Neural crest cell (in vitro differentiated cells): ENCODE data around the gene IFNK. TPM values are rescaled to one million over a fixed set of nuclear protein-coding genes. Genes with fewer than 3 reads are reported as not detected.

Experiments
- DNase-seq: peaks from one replicate; pipeline ENCODE4 v3.0.0; 2021; ENCODE audit warnings: low read depth, mixed read lengths, low spot score
- H3K27ac Mint-ChIP-seq: one replicate; pipeline ENCODE4 v1.8.0; 2021; ENCODE audit warnings: mild to moderate bottlenecking, mixed read lengths; ENCODE audit not compliant: unreplicated experiment
- H3K27me3 Mint-ChIP-seq: 2 replicates; pipeline ENCODE4 v1.8.0; 2021; ENCODE audit warnings: low read depth, mild to moderate bottlenecking, mixed read lengths
- H3K36me3 Mint-ChIP-seq: 2 replicates; pipeline ENCODE4 v1.8.0; 2021; ENCODE audit warnings: low read depth, mild to moderate bottlenecking, mixed read lengths
- H3K4me1 Mint-ChIP-seq: 2 replicates; pipeline ENCODE4 v1.8.0; 2021; ENCODE audit warnings: mixed read lengths
- H3K4me3 Mint-ChIP-seq: one replicate; pipeline ENCODE4 v1.8.0; 2021; ENCODE audit warnings: mild to moderate bottlenecking, mixed read lengths
- H3K9me3 Mint-ChIP-seq: 2 replicates; pipeline ENCODE4 v1.8.0; 2021; ENCODE audit warnings: mixed read lengths
- total RNA-seq: library from RNA; stranded (reverse); gene quantifications from 2 replicates; pipeline ENCODE4 v1.2.1, GENCODE V29; 2021
- TF ChIP-seq, protein P1 (sequence below): fragments of 200-600 bp; sonication (generic); conservative IDR thresholded peaks from 2 replicates; pipeline ENCODE4 v1.5.0; 2021; ENCODE audit warnings: antibody characterized with exemption, mild to moderate bottlenecking

Gene IFNK
- total RNA-seq, 1 donor from 2014 or later: not detected

DNA sequence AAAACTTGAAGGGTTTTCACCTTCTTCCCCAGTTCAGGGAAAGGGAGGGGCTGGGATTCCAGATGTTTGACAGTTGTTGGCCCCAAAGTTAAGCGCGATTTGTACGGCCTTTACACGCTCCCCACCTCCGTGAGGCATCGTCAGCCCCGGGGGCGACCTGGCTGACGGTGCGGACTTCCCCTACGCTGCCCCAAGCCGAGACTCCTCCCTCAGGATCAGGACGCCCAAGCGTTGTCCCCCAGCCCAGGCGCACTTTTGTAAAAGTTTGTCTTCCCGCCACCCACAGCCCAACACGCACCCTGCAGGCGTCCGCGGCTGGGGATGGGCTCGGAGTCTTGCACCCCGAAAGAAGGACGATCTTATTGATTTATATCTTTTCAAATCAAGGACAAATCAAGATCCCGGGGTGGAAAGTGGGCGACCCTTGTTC lies 4.8 kb downstream of the IFNK start:
- Mint-ChIP-seq H3K9me3 (no peaks in the 10 kb centered on the region), H3K36me3 (peaks cover 10% of the 10 kb centered on the region), H3K4me3 (peak overlapping the region; percentile 98), H3K27me3 (no peaks in the 10 kb centered on the region), H3K27ac (peak overlapping the region; percentile 96), H3K4me1 (peaks cover 55% of the 10 kb centered on the region)
- TF ChIP-seq, protein P1, sequence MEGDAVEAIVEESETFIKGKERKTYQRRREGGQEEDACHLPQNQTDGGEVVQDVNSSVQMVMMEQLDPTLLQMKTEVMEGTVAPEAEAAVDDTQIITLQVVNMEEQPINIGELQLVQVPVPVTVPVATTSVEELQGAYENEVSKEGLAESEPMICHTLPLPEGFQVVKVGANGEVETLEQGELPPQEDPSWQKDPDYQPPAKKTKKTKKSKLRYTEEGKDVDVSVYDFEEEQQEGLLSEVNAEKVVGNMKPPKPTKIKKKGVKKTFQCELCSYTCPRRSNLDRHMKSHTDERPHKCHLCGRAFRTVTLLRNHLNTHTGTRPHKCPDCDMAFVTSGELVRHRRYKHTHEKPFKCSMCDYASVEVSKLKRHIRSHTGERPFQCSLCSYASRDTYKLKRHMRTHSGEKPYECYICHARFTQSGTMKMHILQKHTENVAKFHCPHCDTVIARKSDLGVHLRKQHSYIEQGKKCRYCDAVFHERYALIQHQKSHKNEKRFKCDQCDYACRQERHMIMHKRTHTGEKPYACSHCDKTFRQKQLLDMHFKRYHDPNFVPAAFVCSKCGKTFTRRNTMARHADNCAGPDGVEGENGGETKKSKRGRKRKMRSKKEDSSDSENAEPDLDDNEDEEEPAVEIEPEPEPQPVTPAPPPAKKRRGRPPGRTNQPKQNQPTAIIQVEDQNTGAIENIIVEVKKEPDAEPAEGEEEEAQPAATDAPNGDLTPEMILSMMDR: no peak
- peak; percentile 49 for DNase-seq

DNA sequence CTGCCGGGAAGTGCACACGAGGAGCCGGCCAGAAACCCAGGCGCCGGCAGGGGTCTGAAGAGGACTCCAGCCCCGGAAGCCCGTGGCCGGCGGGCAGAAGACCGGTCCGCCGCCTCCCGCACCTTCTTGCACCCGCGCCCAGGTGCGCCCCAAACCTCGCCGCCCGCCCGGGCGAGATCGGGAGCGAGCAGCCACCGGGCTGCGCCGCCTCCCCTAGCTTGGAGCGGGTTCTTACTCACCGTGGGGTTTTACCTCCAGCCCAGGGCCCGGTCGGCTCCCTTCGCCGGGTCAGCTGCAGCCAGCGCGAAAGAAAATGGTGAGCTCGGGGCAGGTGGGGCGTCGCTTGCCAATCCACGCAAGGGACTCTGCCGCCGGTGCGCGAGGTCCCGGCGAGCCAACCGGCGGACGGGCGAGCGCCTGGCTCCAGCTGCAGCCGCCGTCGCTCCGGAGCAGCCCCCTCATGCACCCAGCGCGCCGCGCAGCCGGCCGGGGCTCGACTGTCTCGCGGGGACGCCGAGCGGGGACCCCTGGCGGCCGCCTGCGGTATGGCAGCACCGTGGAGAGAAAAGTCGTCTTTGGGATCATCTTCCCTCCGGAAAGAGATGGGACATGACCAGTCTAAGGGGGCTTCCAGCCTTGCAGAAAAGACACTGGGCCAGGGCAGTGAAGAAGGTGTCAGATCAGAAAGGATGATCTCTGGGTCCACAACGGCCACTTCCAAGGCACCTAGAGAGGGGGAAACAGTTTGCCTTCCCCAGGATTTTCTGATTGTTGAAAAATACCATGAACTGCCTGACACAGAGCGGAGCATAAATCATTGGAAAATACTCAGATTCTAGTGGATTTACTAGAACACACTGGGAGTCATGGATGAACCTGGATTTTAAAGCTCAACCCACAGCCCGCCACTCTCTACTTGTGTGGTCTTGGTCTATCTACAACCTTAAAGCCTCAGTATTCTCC lies 5.5 kb downstream of the IFNK start, which contains the start of gene MOB3B:
Gene MOB3B (minus strand): TSS at position 499 of the 963 bp plus-strand sequence. CDS start 74,264 bp downstream, outside the sequence.
- Mint-ChIP-seq H3K27me3 (no peaks in the 10 kb centered on the region), H3K27ac (peak within 1 kb of the TSS; percentile 96), H3K36me3 (peaks cover 8% of the 10 kb centered on the region), H3K9me3 (no peaks in the 10 kb centered on the region), H3K4me3 (peak within 1 kb of the TSS; percentile 98), H3K4me1 (peaks cover 62% of the 10 kb centered on the region)
- TF ChIP-seq, protein P1: peak; percentile 93
- DNase-seq: peak; percentile 92

DNA sequence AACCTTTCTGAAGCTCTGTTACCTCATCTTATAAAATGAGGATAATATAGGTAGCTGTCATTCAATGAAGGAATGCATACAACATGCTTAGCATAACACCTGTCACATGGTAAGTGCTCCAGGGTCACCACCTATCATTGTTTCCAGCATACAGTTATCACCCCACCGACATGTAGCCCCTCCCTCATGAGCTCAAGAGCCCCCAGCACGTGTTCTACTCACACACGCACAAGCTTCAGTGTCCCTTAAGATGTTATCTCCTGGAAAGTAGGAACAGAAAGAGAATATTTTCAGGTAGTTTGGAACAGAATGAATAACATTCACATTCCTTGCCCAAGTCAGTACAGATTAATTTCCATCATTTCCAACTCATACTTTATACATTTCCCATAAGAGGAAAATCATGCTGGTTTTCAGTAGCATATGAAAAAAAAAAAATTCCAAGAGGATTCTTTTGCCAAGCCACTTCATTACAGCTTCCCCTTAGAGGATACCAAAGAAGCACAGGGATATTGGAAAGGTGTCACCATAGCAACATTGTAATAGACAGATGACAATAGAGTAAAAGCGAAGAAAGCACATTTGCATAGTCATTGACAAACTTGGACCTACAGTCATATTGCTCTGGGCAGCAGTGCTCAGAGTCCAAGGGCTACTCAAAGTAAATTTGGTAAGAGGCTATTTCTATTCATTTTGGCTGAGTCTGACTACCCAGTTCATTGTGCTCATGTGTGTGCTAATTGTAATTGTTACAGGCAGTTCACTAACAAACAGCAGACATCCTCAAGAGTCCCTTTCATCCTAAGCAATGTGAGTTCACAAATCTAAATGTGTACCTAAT lies 7.0 kb downstream of the IFNK start:
- Mint-ChIP-seq H3K27ac (no peak overlapping the region), H3K36me3 (peaks cover 12% of the 10 kb centered on the region)

DNA sequence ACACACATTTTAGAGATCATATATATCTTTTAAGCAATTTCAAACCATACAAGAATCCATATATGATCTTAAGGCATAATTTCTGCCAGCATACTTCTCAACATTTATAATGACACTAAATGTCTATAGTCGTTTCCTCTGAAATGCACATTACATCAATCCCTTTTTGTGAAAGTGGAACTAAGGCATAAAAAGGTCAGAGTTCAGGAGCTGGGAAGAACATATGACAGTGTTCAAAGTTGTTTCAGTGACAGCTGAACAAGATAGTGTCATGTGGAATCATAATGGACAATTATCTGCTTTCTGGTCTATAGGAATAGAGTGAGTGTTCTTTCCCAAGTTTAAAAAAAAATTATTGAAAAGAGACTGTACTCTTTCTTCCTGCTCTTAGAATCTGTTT lies 8.0 kb downstream of the IFNK start:
- peak overlapping the region; percentile 48 for H3K4me3 Mint-ChIP-seq
- H3K27ac Mint-ChIP-seq: no peak overlapping the region
- no peaks in the 10 kb centered on the region for H3K27me3 Mint-ChIP-seq
- H3K9me3 Mint-ChIP-seq: no peaks in the 10 kb centered on the region
- peaks cover 17% of the 10 kb centered on the region for H3K36me3 Mint-ChIP-seq
- TF ChIP-seq, protein P1: no peak
- peaks cover 76% of the 10 kb centered on the region for H3K4me1 Mint-ChIP-seq
- DNase-seq: no peak

More for the DNA sequence above, 7.0 kb downstream of the IFNK start:
- Mint-ChIP-seq H3K4me3 (peak overlapping the region; percentile 98), H3K4me1 (peaks cover 76% of the 10 kb centered on the region), H3K27me3 (no peaks in the 10 kb centered on the region), H3K9me3 (no peaks in the 10 kb centered on the region)
- DNase-seq: no peak
- TF ChIP-seq, protein P1: no peak

DNA sequence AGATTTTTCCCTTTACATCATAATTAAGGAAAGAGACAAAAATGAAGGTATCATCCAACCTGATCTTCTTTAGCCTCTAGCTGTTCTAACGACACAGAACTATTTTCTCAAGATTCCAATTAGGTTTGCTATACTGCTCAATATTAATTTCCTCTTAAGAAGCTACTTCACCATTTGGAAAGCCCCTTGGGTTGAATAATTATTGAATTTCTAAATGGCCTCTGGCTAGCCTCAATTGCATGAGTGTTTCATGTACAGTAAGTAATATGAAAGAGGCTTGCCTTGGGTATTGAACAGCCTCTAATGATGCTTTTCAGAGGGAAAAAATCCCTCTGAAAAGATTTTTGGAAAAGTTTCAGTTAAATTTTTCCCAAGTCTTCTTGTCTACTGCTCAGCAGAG lies 9.2 kb downstream of the IFNK start:
- Mint-ChIP-seq H3K27ac (no peak overlapping the region), H3K27me3 (no peaks in the 10 kb centered on the region), H3K4me1 (peaks cover 74% of the 10 kb centered on the region), H3K4me3 (peak overlapping the region; percentile 13), H3K9me3 (no peaks in the 10 kb centered on the region), H3K36me3 (peaks cover 17% of the 10 kb centered on the region)
- TF ChIP-seq, protein P1: no peak
- DNase-seq: no peak
